Sciatic nerve (tissue), 2 donors: ENCODE data around the gene TSPY10. TPM values are rescaled to one million over a fixed set of nuclear protein-coding genes. Genes with fewer than 3 reads are reported as not detected.
"Not testable (repeated sequence)": the region's sequence is repeated elsewhere in the genome, so short reads cannot be mapped to it uniquely, and the experiment has no call there.

ENCODE experiments used
- ATAC-seq: fragments of 200-7000 bp; cut with Tn5 transposase; one replicate; pipeline ENCODE4 v1.9.1; 2020; ENCODE audit warnings: mild to moderate bottlenecking, moderate library complexity
- DNase-seq: peaks from one replicate; pipeline ENCODE4 v3.0.0-alpha.2; 2020; ENCODE audit warnings: low spot score
- intact Hi-C: fragments of 100-400 bp; cut with DNase I; formaldehyde crosslinking; loops from one replicate; pipeline ENCODE4 v1.14.2; 2022
- total RNA-seq: library from RNA; stranded (reverse); fragmentation: NEBNext Ultra II Directional; extraction: Animal tissue kit (Norgen Biotek cat#: 25700); gene quantifications from one replicate; pipeline ENCODE4 v1.2.1, GENCODE V29; 2021
- donor health status: DM: no; HTN: no; CAD: no.
- donor health status: DM: no; HTN: no; CAD: no.

Gene TSPY10, protein sequence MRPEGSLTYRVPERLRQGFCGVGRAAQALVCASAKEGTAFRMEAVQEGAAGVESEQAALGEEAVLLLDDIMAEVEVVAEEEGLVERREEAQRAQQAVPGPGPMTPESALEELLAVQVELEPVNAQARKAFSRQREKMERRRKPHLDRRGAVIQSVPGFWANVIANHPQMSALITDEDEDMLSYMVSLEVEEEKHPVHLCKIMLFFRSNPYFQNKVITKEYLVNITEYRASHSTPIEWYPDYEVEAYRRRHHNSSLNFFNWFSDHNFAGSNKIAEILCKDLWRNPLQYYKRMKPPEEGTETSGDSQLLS
- not detected for total RNA-seq

DNA sequence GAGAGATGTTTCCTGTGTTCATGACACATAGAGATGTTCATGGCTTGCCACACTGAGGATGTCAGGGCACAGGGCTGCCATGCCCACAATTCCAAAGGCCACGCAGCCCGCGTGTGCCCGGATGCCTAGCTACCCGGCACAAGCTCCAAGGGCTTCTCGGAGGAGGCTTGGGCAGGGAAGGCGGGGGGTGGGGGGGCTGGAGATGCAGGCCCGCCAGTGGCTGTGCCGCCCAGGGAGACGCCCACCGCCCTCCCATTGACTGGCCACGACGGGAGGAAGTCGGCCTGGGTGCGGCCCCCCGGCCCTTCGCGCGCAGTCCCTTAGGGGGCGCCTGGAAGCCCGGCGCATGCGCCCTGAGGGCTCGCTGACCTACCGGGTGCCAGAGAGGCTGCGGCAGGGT, at the start of gene TSPY10:
TSS of gene TSPY10 (plus strand) at position 301 of the 400 bp plus-strand sequence. CDS start at position 347, 46 bp downstream.
- ATAC-seq, DNase-seq, intact Hi-C loops: not testable (repeated sequence)

GRCh38 chrY:9486967-9487366, 40.7 kb upstream of the TSPY10 start, which contains the start of gene TSPY9:
TSS of gene TSPY9 (plus strand) at chrY:9487267. CDS start at chrY:9487313, 46 bp downstream.
- intact Hi-C loops, ATAC-seq, DNase-seq: not testable (repeated sequence)

DNA sequence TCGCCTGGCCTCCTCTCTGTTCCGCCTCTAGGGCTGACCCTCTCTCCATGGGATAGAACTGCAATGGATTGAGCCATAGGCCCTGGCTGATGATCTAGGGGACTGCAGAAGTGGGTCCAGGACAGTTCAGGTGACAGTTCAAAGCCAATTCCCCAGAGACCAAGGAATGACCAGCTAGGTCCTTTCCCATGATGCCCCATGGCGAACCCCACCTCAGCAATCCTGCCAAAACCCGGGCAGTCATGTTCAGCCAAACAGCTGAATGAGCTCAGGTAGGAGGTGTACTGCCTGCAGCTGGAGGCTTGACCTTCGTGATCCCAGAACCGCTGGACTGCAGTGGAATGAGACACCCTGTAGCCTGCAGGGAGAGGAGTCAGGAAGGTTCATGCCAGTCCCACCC, 23.3 kb upstream of the TSPY10 start:
- ATAC-seq, intact Hi-C loops, DNase-seq: not testable (repeated sequence)

- intact Hi-C loops, DNase-seq, ATAC-seq: not testable (repeated sequence)
Measured at GRCh38 chrY:9516287-9516686, 11.4 kb upstream of the TSPY10 start.

Other genes with a start within 250 kb of the TSPY10 start
- gene TSPY4, start 190.4 kb upstream of the TSPY10 start, total RNA-seq: not detected
- not detected for gene TSPY8, start 170.1 kb upstream of the TSPY10 start, total RNA-seq
- not detected for gene TSPY3, start 129.5 kb upstream of the TSPY10 start, total RNA-seq
- not detected for gene TSPY1, start 60.9 kb upstream of the TSPY10 start, total RNA-seq
- not detected for gene TSPY9, start 40.6 kb upstream of the TSPY10 start, total RNA-seq